ENCODE measurements around the gene NKPD1.

DNA sequence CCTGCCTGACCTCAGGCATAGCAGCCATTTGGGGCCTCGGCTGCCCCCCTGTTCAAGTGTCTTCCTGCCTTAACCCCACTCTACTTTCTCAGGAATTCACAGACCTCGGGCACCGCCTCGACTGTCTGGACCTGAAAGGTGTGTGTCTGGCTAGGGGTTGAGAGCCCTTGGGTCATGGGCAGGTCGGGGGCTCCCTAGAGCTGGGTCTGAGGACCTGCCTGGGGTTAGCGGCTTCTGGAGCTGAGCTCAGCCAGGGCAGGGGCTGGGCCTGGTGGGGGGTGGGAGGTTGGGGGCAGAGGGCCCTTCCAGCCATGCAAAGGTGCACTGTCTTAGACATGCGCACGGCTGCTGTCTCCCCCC is 20.7 kb downstream of the NKPD1 start:
- TF ChIP-seq EP300 (IDR thresholded peaks at IDR 0.05; ENCODE audit: borderline replicate concordance in 1 of 2, low read depth in 1 of 2, low read length in 1 of 2) = no peak
- TF ChIP-seq, protein P1, sequence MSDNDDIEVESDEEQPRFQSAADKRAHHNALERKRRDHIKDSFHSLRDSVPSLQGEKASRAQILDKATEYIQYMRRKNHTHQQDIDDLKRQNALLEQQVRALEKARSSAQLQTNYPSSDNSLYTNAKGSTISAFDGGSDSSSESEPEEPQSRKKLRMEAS (IDR thresholded peaks at IDR 0.05; ENCODE audit: low read depth) = no peak
- TF ChIP-seq CTCF (IDR thresholded peaks at IDR 0.05) = no peak
- TF ChIP-seq SMC3 (IDR thresholded peaks at IDR 0.05; ENCODE audit: low read depth, low read length) = no peak
- no peak for TF ChIP-seq TAF1 (IDR thresholded peaks at IDR 0.05; ENCODE audit: borderline replicate concordance, low read depth, low read length)
- TF ChIP-seq USF2 (IDR thresholded peaks at IDR 0.05; ENCODE audit: borderline replicate concordance, low read depth, low read length) = no peak
- TF ChIP-seq GABPA (IDR thresholded peaks at IDR 0.05; ENCODE audit: low read depth) = no peak
- no peak for TF ChIP-seq YY1 (IDR thresholded peaks at IDR 0.05; ENCODE audit: low read depth)
- no peak for TF ChIP-seq REST (IDR thresholded peaks at IDR 0.05; ENCODE audit: low read depth, low read length)
